Mucosa of stomach (tissue), 1 donor: ENCODE results near the gene NCAM2.

Source experiments
- H3K27me3 ChIP-seq: one replicate; pipeline ENCODE4 v1.7.0; 2013; ENCODE audit warnings: mild to moderate bottlenecking, low read length; ENCODE audit not compliant: control insufficient read depth, insufficient read depth
- H3K36me3 ChIP-seq: one replicate; pipeline ENCODE4 v1.7.0; 2013; ENCODE audit warnings: low read length; ENCODE audit not compliant: control insufficient read depth, insufficient read depth
- H3K4me1 ChIP-seq: one replicate; pipeline ENCODE4 v1.7.0; 2013; ENCODE audit warnings: mild to moderate bottlenecking, low read length; ENCODE audit not compliant: control insufficient read depth, insufficient read depth
- H3K4me3 ChIP-seq: one replicate; pipeline ENCODE4 v1.7.0; 2013; ENCODE audit warnings: low read length
- H3K9ac ChIP-seq: one replicate; pipeline ENCODE4 v1.7.0; 2013; ENCODE audit warnings: mild to moderate bottlenecking, low read length, moderate library complexity
- H3K9me3 ChIP-seq: one replicate; pipeline ENCODE4 v1.7.0; 2013; ENCODE audit warnings: mild to moderate bottlenecking, low read length, moderate library complexity; ENCODE audit not compliant: control insufficient read depth
- donor health status: Pancreatic carcinoma.

Gene NCAM2

DNA sequence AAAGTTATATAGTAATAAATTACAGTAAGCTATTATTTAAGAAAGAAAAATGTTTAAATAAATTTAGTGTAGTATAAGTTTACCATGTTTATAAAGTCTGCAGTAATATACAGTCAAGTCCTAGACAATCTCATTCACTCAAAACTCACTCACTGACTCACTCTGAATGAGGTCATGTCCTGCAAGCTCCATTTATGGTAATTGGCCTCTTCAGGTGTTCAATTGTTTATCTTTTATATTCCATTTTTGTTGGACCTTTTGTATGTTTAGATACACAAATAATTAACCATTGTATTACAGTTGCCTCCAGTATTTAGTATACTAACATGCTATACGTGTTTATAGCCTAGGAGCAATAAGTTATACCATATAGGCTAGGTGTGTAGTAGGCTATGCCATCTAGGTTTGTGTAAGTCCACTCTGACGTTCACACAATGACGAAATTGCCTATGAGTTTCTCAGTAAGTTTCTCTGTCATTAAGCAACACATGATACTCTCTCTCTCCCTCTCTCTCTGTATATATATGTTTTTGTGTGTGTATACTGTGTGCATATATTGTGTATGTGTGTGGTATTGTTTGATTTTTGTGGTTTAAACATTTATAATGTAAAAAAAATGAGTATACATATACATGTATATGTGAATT is 161.2 kb downstream of the NCAM2 start:
- H3K4me3 ChIP-seq, result no peak overlapping the region
- no peak overlapping the region for H3K9ac ChIP-seq
- no peaks in the 10 kb centered on the region for H3K9me3 ChIP-seq
- H3K27me3 ChIP-seq, result no peaks in the 10 kb centered on the region
- H3K4me1 ChIP-seq, result no peaks in the 10 kb centered on the region
- H3K36me3 ChIP-seq, result no peaks in the 10 kb centered on the region

DNA sequence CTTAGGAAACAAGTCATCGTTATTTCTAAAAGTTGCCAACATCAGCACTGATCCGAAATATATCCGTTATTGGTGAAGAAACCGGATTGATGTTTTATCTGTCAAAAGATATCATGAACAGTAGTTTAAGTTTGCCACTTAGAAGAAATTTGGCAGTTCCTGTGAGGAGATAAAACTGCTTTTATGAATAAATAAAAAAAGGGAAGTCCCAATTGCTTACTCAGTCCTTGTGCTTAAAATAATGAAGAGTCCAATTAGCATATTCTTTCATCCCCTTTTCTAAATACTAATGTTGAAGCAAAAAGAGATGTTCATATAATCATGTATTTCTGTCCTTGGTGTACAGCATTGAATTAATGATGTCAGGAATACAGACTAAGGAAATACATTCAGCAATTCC is 164.6 kb downstream of the NCAM2 start:
- H3K4me3 ChIP-seq, result no peak overlapping the region
- no peak overlapping the region for H3K9ac ChIP-seq
- H3K36me3 ChIP-seq, result no peaks in the 10 kb centered on the region
- no peaks in the 10 kb centered on the region for H3K27me3 ChIP-seq
- H3K9me3 ChIP-seq, result no peaks in the 10 kb centered on the region
- H3K4me1 ChIP-seq, result no peaks in the 10 kb centered on the region

DNA sequence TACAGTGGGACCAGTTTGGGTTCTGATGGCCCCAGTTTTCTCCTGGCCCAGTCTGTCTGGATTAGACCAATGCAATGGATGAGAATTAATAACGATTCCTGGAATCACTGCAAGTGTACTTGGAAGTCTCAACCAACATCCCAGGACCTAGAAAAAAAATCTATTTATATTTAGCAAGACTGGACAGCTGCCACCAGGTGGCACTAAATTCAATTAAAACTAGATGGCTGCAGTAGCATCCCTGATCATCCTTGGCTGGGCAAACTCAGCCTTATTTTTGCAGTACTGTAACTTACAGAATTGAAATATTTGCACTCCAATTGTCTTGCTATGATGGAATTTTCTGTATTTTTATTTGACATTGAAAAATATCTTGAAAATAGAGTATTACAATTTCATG is 165.7 kb downstream of the NCAM2 start:
- H3K4me1 ChIP-seq, result no peaks in the 10 kb centered on the region
- H3K9me3 ChIP-seq, result no peaks in the 10 kb centered on the region
- no peaks in the 10 kb centered on the region for H3K27me3 ChIP-seq
- no peak overlapping the region for H3K4me3 ChIP-seq
- H3K9ac ChIP-seq, result no peak overlapping the region
- H3K36me3 ChIP-seq, result no peaks in the 10 kb centered on the region

DNA sequence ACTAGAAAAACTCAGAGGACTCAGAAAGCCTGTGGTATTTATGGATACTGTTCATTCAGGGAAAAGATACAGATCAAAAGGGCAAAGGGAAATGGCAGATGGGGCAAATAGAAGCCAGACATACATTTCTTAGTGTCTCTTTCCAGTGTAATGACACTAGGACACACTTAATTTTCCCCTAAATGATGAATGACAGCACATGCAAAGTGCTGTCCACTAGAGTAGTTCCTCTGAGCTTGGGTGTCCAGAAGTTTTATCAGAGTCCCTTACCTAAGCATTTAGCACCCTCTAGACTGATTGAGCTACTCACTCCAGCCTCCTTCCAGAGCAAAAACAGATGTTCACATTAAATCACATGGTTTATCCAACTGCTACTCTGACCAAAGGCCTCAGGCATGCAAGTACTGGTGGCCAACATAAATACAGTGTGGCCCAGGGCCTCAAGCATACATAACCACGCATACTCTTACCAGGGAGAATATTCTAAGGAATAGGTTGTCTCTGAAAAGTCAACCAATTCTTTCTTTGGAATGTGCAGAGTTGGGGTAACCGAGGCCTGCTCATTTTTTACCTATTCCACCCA is 166.9 kb downstream of the NCAM2 start:
- no peaks in the 10 kb centered on the region for H3K36me3 ChIP-seq
- H3K27me3 ChIP-seq, result no peaks in the 10 kb centered on the region
- H3K4me3 ChIP-seq, result no peak overlapping the region
- H3K9me3 ChIP-seq, result no peaks in the 10 kb centered on the region
- H3K4me1 ChIP-seq, result no peaks in the 10 kb centered on the region
- no peak overlapping the region for H3K9ac ChIP-seq

DNA sequence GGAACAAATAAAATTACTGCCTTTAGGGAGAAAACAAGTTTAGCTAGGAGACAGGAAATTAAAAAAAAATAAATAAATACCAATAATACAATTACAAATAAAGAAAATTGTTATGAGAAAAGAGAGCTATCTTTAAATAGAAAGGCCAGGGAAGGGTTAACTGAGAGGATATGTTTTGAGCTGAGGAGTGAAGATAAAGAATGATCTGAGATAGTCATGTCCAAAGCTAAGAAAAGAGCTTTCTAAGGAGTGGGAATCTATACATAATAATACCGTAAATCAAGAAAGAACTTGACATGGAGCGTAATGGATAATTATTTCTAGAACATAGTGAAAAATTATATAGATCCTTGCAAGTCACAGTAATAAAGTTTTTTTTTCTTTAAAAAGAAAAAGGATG is 176.5 kb downstream of the NCAM2 start:
- no peaks in the 10 kb centered on the region for H3K36me3 ChIP-seq
- H3K27me3 ChIP-seq, result no peaks in the 10 kb centered on the region
- H3K4me3 ChIP-seq, result no peak overlapping the region
- H3K9me3 ChIP-seq, result no peaks in the 10 kb centered on the region
- no peak overlapping the region for H3K9ac ChIP-seq
- no peaks in the 10 kb centered on the region for H3K4me1 ChIP-seq

DNA sequence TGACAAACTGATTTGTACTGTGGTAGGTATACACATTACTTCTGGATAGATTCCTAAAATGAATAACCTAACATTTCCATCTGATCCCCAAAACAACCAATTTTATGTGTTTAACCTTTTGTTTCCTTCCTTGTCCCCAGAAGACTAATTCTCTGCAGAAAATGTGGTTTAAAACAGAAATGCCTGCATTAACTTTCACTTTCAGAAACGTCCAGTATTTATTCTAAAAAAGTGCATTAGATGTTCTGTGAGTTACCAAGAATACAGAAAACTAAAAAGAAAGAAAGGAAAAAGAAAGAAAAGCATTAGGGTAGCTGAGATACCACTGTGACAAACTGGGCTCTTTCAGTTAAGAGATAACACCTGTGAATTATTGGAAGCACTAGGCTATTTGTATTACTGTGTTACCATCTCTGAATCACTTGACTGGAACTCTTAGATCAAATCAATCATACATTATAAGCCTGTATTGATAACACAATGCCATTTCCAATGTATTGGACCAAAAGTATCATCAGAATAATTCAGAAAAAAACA is 177.7 kb downstream of the NCAM2 start:
- no peak overlapping the region for H3K4me3 ChIP-seq
- no peaks in the 10 kb centered on the region for H3K4me1 ChIP-seq
- H3K9me3 ChIP-seq, result no peaks in the 10 kb centered on the region
- no peak overlapping the region for H3K9ac ChIP-seq
- H3K36me3 ChIP-seq, result no peaks in the 10 kb centered on the region
- no peaks in the 10 kb centered on the region for H3K27me3 ChIP-seq

DNA sequence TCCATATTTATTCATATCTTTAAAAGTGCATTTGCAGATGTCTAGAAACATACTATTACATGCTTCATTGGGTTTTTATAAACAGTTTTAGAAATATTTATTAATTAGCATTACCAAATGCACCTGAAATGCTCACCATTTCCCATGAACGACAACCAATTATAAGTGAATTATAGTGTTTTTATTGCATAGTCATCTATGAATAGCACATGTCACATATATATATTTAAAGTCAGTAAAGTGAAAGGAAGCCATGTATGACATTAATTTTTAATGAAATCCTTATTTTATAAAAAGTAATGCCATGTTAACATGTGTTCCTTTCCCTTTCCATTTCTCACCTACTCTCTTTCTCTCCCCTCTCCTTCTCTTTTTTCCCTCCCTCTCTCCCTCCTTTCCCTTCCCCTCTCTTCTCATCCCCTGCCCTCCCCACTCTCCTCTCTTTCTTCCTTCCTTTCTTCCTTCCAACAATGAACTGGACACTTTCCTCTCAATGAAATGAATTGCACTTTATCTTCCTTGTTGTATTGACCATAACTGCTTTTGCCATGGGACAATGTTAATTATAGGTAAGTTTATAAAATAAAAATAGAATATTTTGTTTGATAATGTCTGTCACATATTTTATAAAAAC is 179.3 kb downstream of the NCAM2 start:
- Histone ChIP-seq H3K36me3 (no peaks in the 10 kb centered on the region), H3K9me3 (no peaks in the 10 kb centered on the region), H3K27me3 (no peaks in the 10 kb centered on the region), H3K9ac (no peak overlapping the region), H3K4me1 (no peaks in the 10 kb centered on the region), H3K4me3 (no peak overlapping the region)

DNA sequence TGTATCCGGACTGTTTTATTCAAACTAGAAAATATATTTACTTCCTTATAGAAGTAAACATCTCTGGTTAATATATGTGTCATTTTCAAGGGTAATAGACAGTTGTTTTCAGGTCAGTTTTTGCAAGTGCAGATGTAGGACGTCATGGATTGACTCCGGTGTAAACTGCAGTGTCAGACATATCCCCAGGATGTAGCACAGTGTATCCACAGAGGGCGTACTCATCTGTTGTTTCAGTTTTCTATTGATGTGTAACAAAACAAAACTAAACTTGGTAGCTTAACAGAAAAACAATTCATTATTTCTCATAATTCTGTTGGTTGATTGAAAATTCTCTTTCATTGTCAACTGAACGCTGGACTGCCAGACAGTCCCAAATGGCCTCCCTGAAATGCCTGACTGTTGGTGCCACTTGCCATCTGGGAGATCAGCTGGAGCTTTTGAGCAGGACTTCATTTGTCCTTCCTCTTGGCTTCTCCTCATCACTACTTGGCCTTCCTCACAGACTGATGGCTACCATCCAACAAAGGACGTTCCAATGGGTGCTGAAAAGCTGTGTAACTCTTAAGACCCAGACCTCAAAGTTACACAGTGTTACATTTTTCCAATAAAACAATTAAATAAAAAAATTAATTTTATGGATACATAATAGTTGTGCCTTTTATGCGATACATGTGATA is 181.6 kb downstream of the NCAM2 start:
- no peaks in the 10 kb centered on the region for H3K27me3 ChIP-seq
- no peak overlapping the region for H3K9ac ChIP-seq
- H3K4me3 ChIP-seq, result no peak overlapping the region
- no peaks in the 10 kb centered on the region for H3K9me3 ChIP-seq
- H3K4me1 ChIP-seq, result no peaks in the 10 kb centered on the region
- no peaks in the 10 kb centered on the region for H3K36me3 ChIP-seq

DNA sequence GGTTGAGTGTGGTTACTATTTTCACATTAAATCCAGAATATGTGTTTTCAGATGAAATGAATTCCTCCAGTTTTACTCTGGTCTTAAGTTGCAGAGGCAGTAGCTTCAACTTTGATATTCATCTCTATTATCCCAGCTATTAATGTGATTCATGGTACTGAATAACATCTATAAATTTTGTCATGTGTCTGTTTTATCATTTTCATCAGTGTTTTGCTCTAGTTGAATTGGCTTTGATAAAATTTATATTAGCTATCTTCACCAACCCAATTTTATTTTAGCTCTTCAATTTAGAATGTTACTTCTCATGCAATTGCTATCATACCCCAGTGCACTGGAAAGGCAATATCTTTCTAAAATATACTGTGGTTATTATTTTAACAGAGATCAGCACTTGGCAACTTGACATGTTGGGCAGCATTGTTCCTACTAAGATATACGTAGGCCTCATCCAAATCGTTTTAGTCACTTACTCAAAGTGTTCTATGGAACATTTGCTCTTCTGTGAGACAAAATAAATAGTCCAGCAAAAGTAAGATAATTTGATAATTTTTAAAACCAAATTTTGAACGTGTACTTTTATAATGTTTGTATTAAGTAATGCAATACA is 184.3 kb downstream of the NCAM2 start:
- no peak overlapping the region for H3K4me3 ChIP-seq
- no peaks in the 10 kb centered on the region for H3K4me1 ChIP-seq
- H3K27me3 ChIP-seq, result no peaks in the 10 kb centered on the region
- no peak overlapping the region for H3K9ac ChIP-seq
- no peaks in the 10 kb centered on the region for H3K9me3 ChIP-seq
- no peaks in the 10 kb centered on the region for H3K36me3 ChIP-seq

DNA sequence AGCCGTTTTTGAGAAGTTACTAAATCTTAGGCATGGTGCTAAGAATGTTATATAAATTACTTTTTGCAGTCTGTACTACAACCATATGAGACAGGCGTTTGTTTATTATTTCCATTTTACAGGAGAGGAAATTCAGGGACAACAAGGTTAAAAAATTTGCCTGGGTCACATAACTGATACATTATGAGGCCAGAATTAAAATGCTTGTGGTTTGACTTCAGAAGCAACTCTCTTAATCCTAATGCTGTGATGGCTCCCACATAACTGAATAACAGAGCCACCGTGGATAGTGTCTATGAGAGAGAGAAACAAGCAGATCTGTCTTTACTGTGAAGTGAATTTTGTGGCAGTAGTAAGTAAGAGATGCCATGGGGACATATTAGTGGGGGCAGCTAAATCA is 184.9 kb downstream of the NCAM2 start:
- H3K27me3 ChIP-seq, result no peaks in the 10 kb centered on the region
- no peaks in the 10 kb centered on the region for H3K4me1 ChIP-seq
- no peaks in the 10 kb centered on the region for H3K9me3 ChIP-seq
- H3K4me3 ChIP-seq, result no peak overlapping the region
- H3K9ac ChIP-seq, result no peak overlapping the region
- no peaks in the 10 kb centered on the region for H3K36me3 ChIP-seq

DNA sequence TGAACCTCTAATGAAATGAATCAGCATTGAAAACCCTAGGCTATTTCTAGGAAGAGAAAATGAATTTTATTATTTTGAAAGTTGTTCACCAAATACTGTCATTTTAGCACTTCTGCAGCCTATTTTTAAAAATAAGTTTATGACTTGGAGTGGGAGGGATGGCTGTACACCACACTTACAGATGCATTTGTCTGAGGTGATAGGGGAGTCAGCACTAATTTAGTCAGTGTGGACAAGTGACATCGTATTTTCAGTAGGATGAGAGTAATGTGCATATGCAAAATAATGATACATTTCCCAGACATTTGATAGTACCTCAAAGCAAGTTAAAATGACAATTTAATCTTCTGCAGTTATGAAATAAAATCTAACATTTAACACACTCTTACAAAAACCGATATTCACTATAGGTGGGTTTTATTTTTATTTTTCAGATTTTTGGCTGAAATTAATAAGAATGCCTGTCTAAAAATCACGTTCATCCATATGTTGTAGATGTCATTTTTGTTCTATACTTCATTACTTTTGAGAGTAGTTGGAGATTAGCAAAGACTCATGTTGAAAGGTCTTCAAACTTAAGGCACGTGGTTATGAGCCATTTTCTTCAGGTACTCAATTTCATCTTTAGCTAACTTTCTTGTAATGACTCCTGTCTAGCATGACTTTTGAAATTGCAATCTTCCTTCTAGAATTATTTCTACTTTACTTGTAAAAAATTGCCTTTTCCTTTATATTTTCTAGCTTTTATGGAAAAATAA is 186.7 kb downstream of the NCAM2 start:
- H3K4me1 ChIP-seq, result no peaks in the 10 kb centered on the region
- no peaks in the 10 kb centered on the region for H3K27me3 ChIP-seq
- no peak overlapping the region for H3K9ac ChIP-seq
- no peak overlapping the region for H3K4me3 ChIP-seq
- no peaks in the 10 kb centered on the region for H3K9me3 ChIP-seq
- no peaks in the 10 kb centered on the region for H3K36me3 ChIP-seq
